Suprapubic skin (tissue), 4 donors: ENCODE results near the gene GRM7.

Experiments used
- EP300 ChIP-seq: sonication (generic); formaldehyde crosslinking; IDR thresholded peaks from one replicate; pipeline ENCODE4 v1.6.1; 2017; ENCODE audit warnings: antibody characterized with exemption
- POLR2A ChIP-seq, 2 donors: fragments of 450-650 bp; IDR thresholded peaks; one replicate each; pipeline ENCODE4 v1.6.1; 2017; ENCODE audit warnings: antibody characterized with exemption in 2 of 2, mild to moderate bottlenecking in 2 of 2, moderate library complexity in 2 of 2
- POLR2AphosphoS5 ChIP-seq, 3 donors: sonication (generic); formaldehyde crosslinking; IDR thresholded peaks; one replicate each; pipeline ENCODE4 v1.6.1; 2017; ENCODE audit warnings: antibody characterized with exemption in 3 of 3
- TF ChIP-seq, protein P1 (sequence below), 2 donors: fragments of 200-600 bp in 1 of 2; fragments of 450-650 bp in 1 of 2; sonication (generic) in 1 of 2; IDR thresholded peaks; one replicate each; pipeline ENCODE4 v1.5.1; 2016 to 2019; ENCODE audit warnings: antibody characterized with exemption in 2 of 2, mild to moderate bottlenecking in 1 of 2, moderate library complexity in 1 of 2

- TF ChIP-seq POLR2AphosphoS5 (IDR thresholded peaks at IDR 0.05) = no peak
- TF ChIP-seq, protein P1, sequence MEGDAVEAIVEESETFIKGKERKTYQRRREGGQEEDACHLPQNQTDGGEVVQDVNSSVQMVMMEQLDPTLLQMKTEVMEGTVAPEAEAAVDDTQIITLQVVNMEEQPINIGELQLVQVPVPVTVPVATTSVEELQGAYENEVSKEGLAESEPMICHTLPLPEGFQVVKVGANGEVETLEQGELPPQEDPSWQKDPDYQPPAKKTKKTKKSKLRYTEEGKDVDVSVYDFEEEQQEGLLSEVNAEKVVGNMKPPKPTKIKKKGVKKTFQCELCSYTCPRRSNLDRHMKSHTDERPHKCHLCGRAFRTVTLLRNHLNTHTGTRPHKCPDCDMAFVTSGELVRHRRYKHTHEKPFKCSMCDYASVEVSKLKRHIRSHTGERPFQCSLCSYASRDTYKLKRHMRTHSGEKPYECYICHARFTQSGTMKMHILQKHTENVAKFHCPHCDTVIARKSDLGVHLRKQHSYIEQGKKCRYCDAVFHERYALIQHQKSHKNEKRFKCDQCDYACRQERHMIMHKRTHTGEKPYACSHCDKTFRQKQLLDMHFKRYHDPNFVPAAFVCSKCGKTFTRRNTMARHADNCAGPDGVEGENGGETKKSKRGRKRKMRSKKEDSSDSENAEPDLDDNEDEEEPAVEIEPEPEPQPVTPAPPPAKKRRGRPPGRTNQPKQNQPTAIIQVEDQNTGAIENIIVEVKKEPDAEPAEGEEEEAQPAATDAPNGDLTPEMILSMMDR (IDR thresholded peaks at IDR 0.05) = no peak
- TF ChIP-seq POLR2A (IDR thresholded peaks at IDR 0.05) = no peak
- no peak for TF ChIP-seq EP300
These were observed 576.3 kb downstream of the GRM7 start for GRCh38 chr3:7437231-7437630.
